Neural progenitor cell (in vitro differentiated cells): ENCODE measurements around the gene PSMB2. TPM values are rescaled to one million over a fixed set of nuclear protein-coding genes. Genes with fewer than 3 reads are reported as not detected.
A peak's percentile ranks its signal among the peaks of the same experiment; 100 is the strongest.

Experiments
- DNase-seq: peaks from one replicate; pipeline ENCODE4 v3.0.0-alpha.2; 2016; ENCODE audit warnings: low spot score
- H2AFZ ChIP-seq: fragments of 200-600 bp; sonication (generic); replicated peaks from 2 replicates; pipeline ENCODE4 v1.6.1; 2016; ENCODE audit warnings: antibody characterized with exemption
- H3F3A ChIP-seq: fragments of 200-600 bp; sonication (generic); 2 replicates; pipeline ENCODE4 v1.6.1; 2016; ENCODE audit warnings: antibody characterized with exemption, low read depth
- H3K27ac ChIP-seq: fragments of 200-600 bp; sonication (generic); 2 replicates; pipeline ENCODE4 v1.5.1; 2016; ENCODE audit warnings: mild to moderate bottlenecking
- H3K27me3 ChIP-seq: fragments of 200-600 bp; sonication (generic); 2 replicates; pipeline ENCODE4 v1.6.1; 2016; ENCODE audit warnings: mild to moderate bottlenecking, moderate library complexity
- H3K36me3 ChIP-seq: fragments of 200-600 bp; sonication (generic); 2 replicates; pipeline ENCODE4 v1.5.1; 2016
- H3K4me1 ChIP-seq: fragments of 200-600 bp; sonication (generic); 2 replicates; pipeline ENCODE4 v1.6.1; 2016; ENCODE audit warnings: mixed run types
- H3K4me2 ChIP-seq: fragments of 200-600 bp; sonication (generic); 2 replicates; pipeline ENCODE4 v1.6.1; 2016
- H3K4me3 ChIP-seq: fragments of 200-600 bp; sonication (generic); 2 replicates; pipeline ENCODE4 v1.5.1; 2016
- H3K79me2 ChIP-seq: fragments of 200-600 bp; sonication (generic); 2 replicates; pipeline ENCODE4 v1.6.1; 2016; ENCODE audit warnings: low read depth
- H3K9ac ChIP-seq: fragments of 200-600 bp; sonication (generic); 2 replicates; pipeline ENCODE4 v1.6.1; 2016
- H3K9me3 ChIP-seq: fragments of 200-600 bp; sonication (generic); 2 replicates; pipeline ENCODE4 v1.5.1; 2016; ENCODE audit warnings: low read depth
- H4K20me1 ChIP-seq: fragments of 200-600 bp; sonication (generic); 2 replicates; pipeline ENCODE4 v1.6.1; 2016; ENCODE audit warnings: low read depth
- H3K27ac Mint-ChIP-seq: 3 replicates; pipeline ENCODE4 v1.8.0; 2021; ENCODE audit warnings: mixed read lengths
- H3K27me3 Mint-ChIP-seq: 2 replicates; pipeline ENCODE4 v1.8.0; 2022; ENCODE audit warnings: low read depth, mild to moderate bottlenecking, inconsistent platforms, moderate library complexity, mixed read lengths; ENCODE audit not compliant: insufficient read depth
- H3K36me3 Mint-ChIP-seq: 3 replicates; pipeline ENCODE4 v1.8.0; 2021; ENCODE audit warnings: mixed read lengths
- H3K4me1 Mint-ChIP-seq: 3 replicates; pipeline ENCODE4 v1.8.0; 2021; ENCODE audit warnings: mixed read lengths
- H3K4me3 Mint-ChIP-seq: 3 replicates; pipeline ENCODE4 v1.8.0; 2021; ENCODE audit warnings: mild to moderate bottlenecking, moderate library complexity, mixed read lengths
- H3K9me3 Mint-ChIP-seq: 3 replicates; pipeline ENCODE4 v1.8.0; 2020; ENCODE audit warnings: mixed read lengths
- CTCF ChIP-seq: fragments of 200-600 bp; sonication (generic); IDR thresholded peaks from 2 replicates; pipeline ENCODE4 v1.5.1; 2017; ENCODE audit warnings: antibody characterized with exemption, mild to moderate bottlenecking
- EZH2 ChIP-seq: fragments of 200-600 bp; sonication (generic); IDR thresholded peaks from 2 replicates; pipeline ENCODE4 v1.6.1; 2017; ENCODE audit warnings: antibody characterized with exemption, mild to moderate bottlenecking, moderate library complexity
- EZH2phosphoT487 ChIP-seq: fragments of 200-600 bp; sonication (generic); IDR thresholded peaks from 2 replicates; pipeline ENCODE4 v1.6.1; 2017; ENCODE audit warnings: antibody characterized with exemption
- total RNA-seq: library from RNA; depleted of rRNA; stranded (reverse); fragments of >200 nt; gene quantifications from 2 replicates; pipeline ENCODE4 v1.2.3, GENCODE V29; 2015; ENCODE audit warnings: low replicate concordance

PSMB2 gene
- total RNA-seq, 1 donor from 2014 or later, result 29.7 TPM

- H3K27me3 Mint-ChIP-seq, result peaks cover 8% of the 10 kb centered on the region
- TF ChIP-seq CTCF (no peak), EZH2 (no peak)
- Histone ChIP-seq H3K79me2 (no peaks in the 10 kb centered on the region), H3K4me1 (peaks cover 4% of the 10 kb centered on the region), H3K9me3 (no peaks in the 10 kb centered on the region), H3K9ac (no peak overlapping the region), H3K4me3 (no peak overlapping the region), H2AFZ (no peak overlapping the region), H3K27ac (no peak overlapping the region), H3K27me3 (peaks cover 5% of the 10 kb centered on the region), H3F3A (no peaks in the 10 kb centered on the region), H3K36me3 (no peaks in the 10 kb centered on the region), H3K4me2 (peak overlapping the region; percentile 0), H4K20me1 (no peaks in the 10 kb centered on the region)
- no peaks in the 10 kb centered on the region for H3K4me1 Mint-ChIP-seq
- DNase-seq, result no peak
- no peak overlapping the region for H3K4me3 Mint-ChIP-seq
- H3K27ac Mint-ChIP-seq, result no peak overlapping the region
- H3K36me3 Mint-ChIP-seq, result no peaks in the 10 kb centered on the region
- H3K9me3 Mint-ChIP-seq, result no peaks in the 10 kb centered on the region
Observed at GRCh38 chr1:35683012-35683411, 41.7 kb upstream of the PSMB2 start.

GRCh38 chr1:35680271-35680670, 38.9 kb upstream of the PSMB2 start:
- H3K27ac Mint-ChIP-seq, result no peak overlapping the region
- Histone ChIP-seq H3K27me3 (peaks cover 2% of the 10 kb centered on the region), H3K9me3 (no peaks in the 10 kb centered on the region), H3F3A (no peaks in the 10 kb centered on the region), H3K27ac (no peak overlapping the region), H3K4me1 (peaks cover 4% of the 10 kb centered on the region), H3K9ac (no peak overlapping the region), H3K36me3 (no peaks in the 10 kb centered on the region), H3K4me2 (no peak overlapping the region), H3K79me2 (no peaks in the 10 kb centered on the region), H3K4me3 (no peak overlapping the region), H4K20me1 (no peaks in the 10 kb centered on the region), H2AFZ (no peak overlapping the region)
- no peaks in the 10 kb centered on the region for H3K36me3 Mint-ChIP-seq
- H3K27me3 Mint-ChIP-seq, result peaks cover 7% of the 10 kb centered on the region
- TF ChIP-seq CTCF (no peak), EZH2phosphoT487 (no peak), EZH2 (no peak)
- no peaks in the 10 kb centered on the region for H3K9me3 Mint-ChIP-seq
- no peaks in the 10 kb centered on the region for H3K4me1 Mint-ChIP-seq
- H3K4me3 Mint-ChIP-seq, result no peak overlapping the region
- no peak for DNase-seq

- Mint-ChIP-seq H3K4me3 (no peak overlapping the region), H3K27ac (no peak overlapping the region), H3K27me3 (peaks cover 4% of the 10 kb centered on the region), H3K9me3 (no peaks in the 10 kb centered on the region), H3K4me1 (peaks cover 2% of the 10 kb centered on the region), H3K36me3 (no peaks in the 10 kb centered on the region)
- H3K79me2 ChIP-seq, result no peaks in the 10 kb centered on the region
- H2AFZ ChIP-seq, result no peak overlapping the region
- TF ChIP-seq EZH2phosphoT487, result no peak
- no peak for TF ChIP-seq CTCF
- no peaks in the 10 kb centered on the region for H3F3A ChIP-seq
- no peak for DNase-seq
- H3K9ac ChIP-seq, result no peak overlapping the region
- peaks cover 4% of the 10 kb centered on the region for H3K4me1 ChIP-seq
- no peaks in the 10 kb centered on the region for H4K20me1 ChIP-seq
- no peak overlapping the region for H3K4me2 ChIP-seq
- no peak overlapping the region for H3K27ac ChIP-seq
- H3K9me3 ChIP-seq, result no peaks in the 10 kb centered on the region
- no peaks in the 10 kb centered on the region for H3K36me3 ChIP-seq
- H3K27me3 ChIP-seq, result no peaks in the 10 kb centered on the region
- no peak overlapping the region for H3K4me3 ChIP-seq
Observed at GRCh38 chr1:35675773-35676172, 34.4 kb upstream of the PSMB2 start.

- peak overlapping the region; percentile 46 for H3K27ac Mint-ChIP-seq
- no peak for DNase-seq
Observed at GRCh38 chr1:35674111-35674510, 32.8 kb upstream of the PSMB2 start.

More at GRCh38 chr1:35674111-35674510, 32.8 kb upstream of the PSMB2 start:
- Histone ChIP-seq H4K20me1 (no peaks in the 10 kb centered on the region), H3K27ac (no peak overlapping the region), H3K4me3 (no peak overlapping the region), H3K9ac (no peak overlapping the region), H2AFZ (no peak overlapping the region), H3K9me3 (no peaks in the 10 kb centered on the region), H3F3A (no peaks in the 10 kb centered on the region), H3K79me2 (no peaks in the 10 kb centered on the region), H3K27me3 (no peaks in the 10 kb centered on the region), H3K4me2 (no peak overlapping the region), H3K4me1 (no peaks in the 10 kb centered on the region), H3K36me3 (no peaks in the 10 kb centered on the region)
- Mint-ChIP-seq H3K27me3 (peaks cover 7% of the 10 kb centered on the region), H3K4me1 (peaks cover 2% of the 10 kb centered on the region), H3K4me3 (no peak overlapping the region), H3K9me3 (no peaks in the 10 kb centered on the region), H3K36me3 (no peaks in the 10 kb centered on the region)
- TF ChIP-seq EZH2, result no peak
- no peak for TF ChIP-seq EZH2phosphoT487
- no peak for TF ChIP-seq CTCF
